Effector memory CD4-positive, alpha-beta T cell (primary cell): ENCODE data around the gene CXorf65.
A peak's percentile ranks its signal among the peaks of the same experiment; 100 is the strongest.

Source experiments
- DNase-seq, 3 donors: peaks; one replicate each; pipeline ENCODE4 v3.0.0-alpha.2; 2020
- H3K27ac ChIP-seq: 2 replicates; pipeline ENCODE4 v1.7.0; 2013; ENCODE audit warnings: mild to moderate bottlenecking, low read length, moderate library complexity; ENCODE audit not compliant: insufficient read depth, poor library complexity, severe bottlenecking
- H3K27me3 ChIP-seq: replicated peaks from 2 replicates; pipeline ENCODE4 v1.7.0; 2013; ENCODE audit warnings: mild to moderate bottlenecking, low read length; ENCODE audit not compliant: insufficient read depth, control insufficient read depth, poor library complexity, severe bottlenecking
- H3K36me3 ChIP-seq: 2 replicates; pipeline ENCODE4 v1.7.0; 2013; ENCODE audit warnings: mild to moderate bottlenecking, low read length, moderate library complexity; ENCODE audit not compliant: control insufficient read depth, insufficient read depth
- H3K4me1 ChIP-seq: 2 replicates; pipeline ENCODE4 v1.7.0; 2013; ENCODE audit warnings: low read length, mild to moderate bottlenecking; ENCODE audit not compliant: control insufficient read depth, insufficient read depth, poor library complexity, severe bottlenecking
- H3K4me3 ChIP-seq: 2 replicates; pipeline ENCODE4 v1.7.0; 2013; ENCODE audit warnings: low read length, low read depth, mild to moderate bottlenecking; ENCODE audit not compliant: insufficient read depth, poor library complexity, severe bottlenecking
- H3K9me3 ChIP-seq: 2 replicates; pipeline ENCODE4 v1.7.0; 2013; ENCODE audit warnings: mild to moderate bottlenecking, low read length, moderate library complexity; ENCODE audit not compliant: control insufficient read depth
- total RNA-seq, 3 donors: gene quantifications; one replicate each; lab custom pipeline; 2026; lab: John Stamatoyannopoulos, UW

Gene CXorf65
- 0.52 to 0.97 (median 0.86) reads per million in 3 donors for total RNA-seq

DNA sequence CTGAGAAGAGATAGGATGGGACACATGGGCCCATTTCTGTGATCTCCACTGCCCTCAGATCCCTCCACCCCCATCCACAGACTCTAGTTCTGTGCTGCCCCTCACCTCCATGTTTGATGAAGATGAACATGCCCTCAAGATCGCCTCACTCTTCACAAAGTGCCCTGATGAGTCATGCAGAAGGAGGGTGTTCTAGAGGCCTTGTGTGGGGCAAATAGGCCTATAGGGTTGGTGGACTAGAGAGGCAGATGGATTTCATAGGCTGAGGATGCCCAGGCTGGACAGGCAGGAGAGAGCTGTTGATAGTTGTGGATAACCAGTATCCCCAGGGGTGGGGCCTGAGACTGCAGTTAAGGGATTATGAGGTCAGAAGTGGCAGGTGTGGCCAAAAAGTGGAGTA is at the start of gene CXorf65:
Gene CXorf65, minus strand, starts transcription at position 314 of the 400 bp plus-strand sequence. Its CDS starts 184 bp downstream, at position 130.
- H3K4me3 ChIP-seq: no peak within 1 kb of the TSS
- peak in 1 of 3 donors; percentile 19 for DNase-seq
- peaks cover 64% of the 10 kb centered on the region for H3K4me1 ChIP-seq
- peaks cover 13% of the 10 kb centered on the region for H3K36me3 ChIP-seq
- H3K27ac ChIP-seq: peak within 1 kb of the TSS; percentile 96
- H3K9me3 ChIP-seq: no peaks in the 10 kb centered on the region
- no peaks in the 10 kb centered on the region for H3K27me3 ChIP-seq

DNA sequence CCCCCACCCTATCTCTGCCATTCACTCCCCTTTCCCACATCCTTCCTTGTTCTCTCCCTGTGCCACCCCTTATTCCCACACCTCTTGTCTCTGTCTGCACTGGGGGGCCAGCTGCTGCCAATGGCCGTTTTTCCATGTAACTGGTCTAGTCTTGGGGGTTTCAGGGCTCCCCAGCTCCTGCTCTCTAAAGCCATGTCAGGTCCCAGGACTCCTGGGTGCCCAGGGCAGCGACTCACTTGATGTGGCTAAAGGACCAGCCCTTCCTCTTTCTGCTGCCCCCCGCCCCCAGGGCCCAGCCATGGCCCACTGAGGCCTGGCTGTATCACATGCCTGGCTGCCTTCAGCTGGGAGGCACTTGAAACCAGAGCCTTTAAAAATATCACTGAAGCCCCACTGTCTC is 48.1 kb upstream of the CXorf65 start:
- no peak for DNase-seq
- no peaks in the 10 kb centered on the region for H3K36me3 ChIP-seq
- no peak overlapping the region for H3K4me3 ChIP-seq
- no peaks in the 10 kb centered on the region for H3K27me3 ChIP-seq
- H3K27ac ChIP-seq: no peak overlapping the region
- no peaks in the 10 kb centered on the region for H3K4me1 ChIP-seq
- no peaks in the 10 kb centered on the region for H3K9me3 ChIP-seq

DNA sequence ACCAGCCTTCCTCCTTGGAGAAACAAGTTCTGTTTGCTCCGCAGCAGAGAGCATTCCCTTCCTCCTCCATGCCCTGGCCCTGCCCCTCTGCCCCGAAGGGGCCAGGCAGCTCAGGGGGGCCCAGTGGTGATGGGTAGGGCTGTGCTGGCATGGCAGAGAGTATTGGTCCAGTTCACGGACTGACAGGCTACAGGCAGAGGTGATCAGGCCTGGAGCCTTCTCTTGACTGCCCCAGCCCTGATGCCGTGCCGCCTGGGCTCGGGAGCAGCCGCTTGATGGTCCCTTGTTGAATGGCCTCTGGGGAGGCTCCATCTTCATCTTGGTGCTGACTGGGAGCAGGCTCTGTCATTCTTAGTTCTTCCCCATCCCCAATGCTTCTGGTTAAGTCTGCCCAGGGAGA is 47.7 kb upstream of the CXorf65 start:
- H3K36me3 ChIP-seq: no peaks in the 10 kb centered on the region
- DNase-seq: no peak
- no peak overlapping the region for H3K27ac ChIP-seq
- H3K27me3 ChIP-seq: no peaks in the 10 kb centered on the region
- H3K9me3 ChIP-seq: no peaks in the 10 kb centered on the region
- H3K4me3 ChIP-seq: no peak overlapping the region
- no peaks in the 10 kb centered on the region for H3K4me1 ChIP-seq

DNA sequence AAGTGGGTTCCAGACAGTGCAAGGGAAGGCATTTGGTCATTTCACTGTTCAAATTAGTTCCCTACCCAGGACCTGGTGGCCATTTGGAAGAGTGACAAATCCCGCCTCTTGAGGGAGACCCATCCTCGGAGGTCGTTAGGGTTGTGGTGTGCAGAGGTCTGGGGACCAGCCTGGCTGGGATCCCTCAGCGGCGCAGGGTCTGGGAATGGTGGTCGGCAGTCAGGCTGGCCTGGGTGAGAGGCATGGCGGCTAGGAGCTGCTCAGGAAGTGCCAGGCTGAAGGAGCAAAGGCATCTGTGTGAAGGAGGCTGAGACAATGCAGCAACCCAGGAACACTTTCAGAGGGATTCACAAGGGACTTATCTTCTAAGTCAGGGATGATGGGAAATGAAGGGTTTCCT is 44.8 kb upstream of the CXorf65 start:
- no peaks in the 10 kb centered on the region for H3K9me3 ChIP-seq
- H3K4me3 ChIP-seq: no peak overlapping the region
- no peak overlapping the region for H3K27ac ChIP-seq
- H3K4me1 ChIP-seq: no peaks in the 10 kb centered on the region
- no peak for DNase-seq
- no peaks in the 10 kb centered on the region for H3K27me3 ChIP-seq
- H3K36me3 ChIP-seq: no peaks in the 10 kb centered on the region

DNA sequence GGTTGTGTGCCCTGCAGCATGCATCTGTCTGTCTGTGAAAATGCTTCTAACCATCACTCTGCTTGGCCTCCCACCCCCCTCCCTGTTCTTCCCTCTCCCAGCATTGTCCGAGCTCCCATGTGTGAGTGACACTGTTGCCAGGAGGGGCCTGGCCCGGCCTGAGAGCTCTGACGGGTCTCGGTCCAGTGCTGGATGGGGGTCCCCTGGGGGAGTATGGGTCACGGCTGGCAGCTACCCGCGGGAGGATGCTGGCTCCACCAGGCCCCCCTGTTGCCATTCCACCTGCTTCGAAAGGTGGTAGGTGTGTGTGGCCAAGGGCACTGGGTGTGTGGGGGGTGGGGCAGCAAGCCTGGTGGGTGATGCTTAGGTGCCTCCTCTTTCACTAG is 41.7 kb upstream of the CXorf65 start:
- Histone ChIP-seq H3K27ac (no peak overlapping the region), H3K4me3 (no peak overlapping the region), H3K27me3 (no peaks in the 10 kb centered on the region), H3K4me1 (peaks cover 9% of the 10 kb centered on the region), H3K36me3 (no peaks in the 10 kb centered on the region), H3K9me3 (no peaks in the 10 kb centered on the region)
- no peak for DNase-seq

DNA sequence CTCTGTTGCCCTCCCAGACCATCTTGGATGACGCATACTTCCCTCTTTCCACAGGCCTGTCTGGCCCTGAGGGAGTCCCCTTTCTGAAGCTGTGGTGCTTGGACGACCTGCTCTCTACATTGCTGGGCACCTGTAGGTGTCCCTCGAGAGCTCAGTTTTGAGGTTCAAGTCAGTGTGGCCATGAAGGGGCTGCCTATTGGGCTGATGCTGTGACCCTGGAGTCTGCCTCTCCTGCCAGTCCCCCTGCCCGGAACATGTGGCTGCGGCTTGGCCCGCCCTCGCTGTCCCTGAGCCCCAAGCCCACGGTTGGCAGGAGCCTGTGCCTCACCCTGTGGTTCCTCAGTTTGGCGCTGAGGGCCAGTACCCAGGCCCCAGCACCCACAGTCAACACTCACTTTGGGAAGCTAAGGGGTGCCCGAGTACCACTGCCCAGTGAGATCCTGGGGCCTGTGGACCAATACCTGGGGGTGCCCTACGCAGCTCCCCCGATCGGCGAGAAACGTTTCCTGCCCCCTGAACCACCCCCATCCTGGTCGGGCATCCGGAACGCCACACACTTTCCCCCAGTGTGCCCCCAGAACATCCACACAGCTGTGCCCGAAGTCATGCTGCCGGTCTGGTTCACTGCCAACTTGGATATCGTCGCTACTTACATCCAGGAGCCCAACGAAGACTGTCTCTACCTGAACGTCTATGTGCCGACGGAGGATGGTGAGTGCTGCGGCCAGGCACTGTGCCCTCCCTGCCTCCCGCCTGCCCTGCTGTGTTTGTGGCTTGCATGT is 41.1 kb upstream of the CXorf65 start:
- Histone ChIP-seq H3K9me3 (no peaks in the 10 kb centered on the region), H3K4me3 (no peak overlapping the region), H3K4me1 (peaks cover 9% of the 10 kb centered on the region), H3K36me3 (no peaks in the 10 kb centered on the region), H3K27me3 (no peaks in the 10 kb centered on the region), H3K27ac (no peak overlapping the region)
- no peak for DNase-seq

DNA sequence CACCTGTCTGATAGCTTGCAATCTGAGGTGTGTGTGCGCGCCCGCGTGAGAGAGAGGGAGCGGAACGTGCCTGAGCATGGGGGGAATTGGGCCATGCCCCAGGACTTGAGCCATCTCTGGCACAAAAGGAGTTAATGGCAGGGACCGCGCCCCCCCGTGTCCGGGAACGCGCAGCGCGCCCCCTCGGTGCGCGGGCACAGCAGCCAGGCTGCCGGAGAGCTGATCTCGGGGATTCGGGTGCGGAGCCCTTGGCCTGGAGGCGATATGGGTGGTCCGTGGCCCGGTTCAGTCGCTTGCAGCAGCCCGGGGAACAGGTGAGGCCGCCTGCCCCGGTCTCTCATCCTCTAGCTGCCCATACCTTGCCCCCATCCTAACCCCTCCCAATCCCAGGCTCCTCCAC is 38.1 kb upstream of the CXorf65 start, which contains the start of gene NLGN3:
Gene NLGN3, plus strand, starts transcription at position 191 of the 400 bp plus-strand sequence. CDS start 2,909 bp downstream, outside the sequence.
- Histone ChIP-seq H3K36me3 (peaks cover 3% of the 10 kb centered on the region), H3K4me1 (peaks cover 9% of the 10 kb centered on the region), H3K27ac (no peak within 1 kb of the TSS), H3K9me3 (no peaks in the 10 kb centered on the region), H3K27me3 (no peaks in the 10 kb centered on the region), H3K4me3 (no peak within 1 kb of the TSS)
- no peak for DNase-seq

DNA sequence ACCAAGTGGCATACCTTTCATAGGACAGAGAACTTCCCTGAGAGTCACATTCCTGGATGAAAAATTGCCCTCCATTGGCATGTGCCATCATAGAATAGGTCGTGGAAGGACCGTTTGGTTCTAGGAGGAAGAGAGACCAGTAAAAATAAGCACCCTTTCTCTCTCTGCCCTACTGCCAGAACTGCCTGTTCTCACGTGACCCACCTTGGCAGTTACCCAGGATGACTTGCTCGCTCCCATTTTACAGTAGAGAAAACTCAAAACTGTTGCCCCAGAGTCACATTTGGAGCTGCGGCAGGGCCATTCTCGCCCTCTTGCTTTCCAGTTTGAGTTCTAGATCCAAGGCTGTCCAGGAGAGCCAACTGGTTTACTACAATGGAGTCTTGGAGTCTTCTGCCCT is 37.0 kb upstream of the CXorf65 start:
- Histone ChIP-seq H3K27me3 (no peaks in the 10 kb centered on the region), H3K36me3 (peaks cover 7% of the 10 kb centered on the region), H3K27ac (no peak overlapping the region), H3K4me1 (peaks cover 9% of the 10 kb centered on the region), H3K9me3 (no peaks in the 10 kb centered on the region), H3K4me3 (no peak overlapping the region)
- DNase-seq: no peak

DNA sequence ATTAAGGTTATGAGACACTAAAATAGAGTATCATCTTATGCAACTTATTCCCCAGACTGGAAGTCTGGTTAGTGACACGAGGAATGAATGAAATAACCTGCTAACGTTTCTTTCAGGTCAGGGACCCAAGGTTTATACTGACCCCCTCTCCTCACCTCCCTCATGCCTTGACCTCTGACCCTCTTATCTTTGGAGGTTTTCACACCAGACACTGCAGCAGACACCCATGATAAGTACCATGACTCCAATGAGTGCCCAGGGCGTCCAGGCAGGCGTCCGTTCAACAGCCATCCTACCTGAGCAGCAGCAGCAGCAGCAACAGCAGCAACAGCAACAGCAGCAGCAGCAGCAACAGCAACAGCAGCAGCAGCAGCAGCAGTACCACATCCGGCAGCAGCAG is 33.9 kb upstream of the CXorf65 start:
- H3K27me3 ChIP-seq: no peaks in the 10 kb centered on the region
- no peak overlapping the region for H3K4me3 ChIP-seq
- peaks cover 34% of the 10 kb centered on the region for H3K36me3 ChIP-seq
- H3K27ac ChIP-seq: no peak overlapping the region
- H3K4me1 ChIP-seq: peaks cover 4% of the 10 kb centered on the region
- H3K9me3 ChIP-seq: no peaks in the 10 kb centered on the region
- no peak for DNase-seq

DNA sequence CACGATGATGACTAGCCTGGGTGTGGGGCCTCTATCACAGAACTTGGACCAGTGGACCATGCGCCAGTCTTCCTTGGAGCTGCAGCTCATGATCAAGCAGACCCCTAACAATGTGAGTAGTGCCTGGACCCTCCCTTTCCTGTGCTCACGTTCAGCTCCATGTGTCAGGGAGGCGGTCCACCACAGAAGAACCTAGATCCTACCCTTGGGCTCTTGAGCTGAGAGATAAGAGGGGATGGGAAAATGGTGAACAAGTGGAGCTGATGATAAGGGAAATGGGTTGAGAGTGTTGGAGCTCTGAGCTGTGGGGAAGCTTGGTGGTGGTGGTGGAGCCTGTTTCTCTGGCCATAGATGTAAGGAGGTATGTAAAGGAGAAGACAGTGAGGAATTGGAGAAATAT is 25.0 kb upstream of the CXorf65 start:
- H3K4me3 ChIP-seq: no peak overlapping the region
- DNase-seq: no peak
- peaks cover 41% of the 10 kb centered on the region for H3K36me3 ChIP-seq
- H3K4me1 ChIP-seq: peaks cover 8% of the 10 kb centered on the region
- no peaks in the 10 kb centered on the region for H3K9me3 ChIP-seq
- H3K27ac ChIP-seq: no peak overlapping the region
- no peaks in the 10 kb centered on the region for H3K27me3 ChIP-seq
